Measurements from ENCODE around the gene SSH2.

DNA sequence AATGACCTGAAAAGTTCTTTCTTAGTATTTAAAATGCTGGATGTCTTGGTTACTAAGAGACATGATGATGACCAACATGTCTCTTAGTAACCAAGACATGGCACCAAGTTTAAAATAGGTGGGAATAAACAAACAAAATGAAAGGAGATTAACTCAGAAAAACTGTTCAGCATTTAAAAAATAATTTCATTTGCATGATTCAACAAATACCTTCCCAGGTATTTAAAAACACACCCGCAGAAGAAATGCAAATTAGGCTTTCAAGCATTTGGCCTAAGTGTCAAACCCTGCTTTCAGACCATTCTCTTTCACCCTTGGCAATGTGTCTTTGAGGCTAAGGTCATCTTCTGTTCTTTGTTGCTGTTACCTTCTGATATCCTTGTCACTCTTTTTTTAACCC lies 215.9 kb downstream of the SSH2 start:
- no peak for TF ChIP-seq TAF1 (IDR thresholded peaks at IDR 0.05; ENCODE audit: control insufficient read depth, extremely low read depth, insufficient read depth, low read length, severe bottlenecking)
- TF ChIP-seq GABPB1 (CRISPR knock-in tag; IDR thresholded peaks at IDR 0.05): no peak
